ENCODE results near the gene UBALD1. TPM values are rescaled to one million over a fixed set of nuclear protein-coding genes. Genes with fewer than 3 reads are reported as not detected.

Gene UBALD1
- total RNA-seq, 3 donors from 2014 or later (not counting 1 experiment from before 2014, with no cell fraction given) = 40.8 to 54.4 (median 53.6) TPM

DNA sequence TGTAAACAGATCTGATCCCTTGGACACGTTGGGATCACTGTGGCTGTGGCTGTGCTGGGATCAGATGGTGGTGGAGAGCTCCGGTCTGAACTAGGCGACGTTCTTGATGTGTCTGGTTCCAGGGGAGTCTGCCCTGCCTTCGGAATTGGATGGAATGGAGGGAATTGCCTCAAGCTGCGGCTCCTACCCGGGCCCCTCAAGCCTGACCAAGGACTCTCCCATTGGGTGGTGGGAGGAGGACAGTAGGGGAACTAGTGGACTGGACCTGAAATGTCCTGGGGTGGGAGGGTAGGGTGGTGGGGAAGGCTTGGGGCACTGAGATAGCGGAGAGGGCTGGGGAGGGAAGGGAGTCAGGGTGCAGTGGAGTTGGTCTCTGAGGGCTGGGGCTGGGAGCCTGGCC is 3.2 kb upstream of the UBALD1 start:
- Histone ChIP-seq H3K4me3 (ENCODE audit: low read length) (no peak overlapping the region), H3K4me1 (ENCODE audit: control insufficient read depth, insufficient read depth, low read length) (peaks cover 35% of the 10 kb centered on the region), H3K27ac (ENCODE audit: low read length) (no peak overlapping the region), H3K9me3 (ENCODE audit: control insufficient read depth, insufficient read depth, low read length) (no peaks in the 10 kb centered on the region), H3K36me3 (ENCODE audit: control insufficient read depth, insufficient read depth, low read length) (no peaks in the 10 kb centered on the region), H3K27me3 (ENCODE audit: control insufficient read depth, insufficient read depth, low read length) (no peaks in the 10 kb centered on the region)
- peaks cover 14 to 24% of the 10 kb centered on the region in 2 donors for H3K4me1 Mint-ChIP-seq
- no peaks in the 10 kb centered on the region for H3K27me3 Mint-ChIP-seq (ENCODE audit: low read depth in 2 of 2)
- H3K9me3 Mint-ChIP-seq = no peaks in the 10 kb centered on the region
- ATAC-seq = no peak
- TF ChIP-seq, protein P1, sequence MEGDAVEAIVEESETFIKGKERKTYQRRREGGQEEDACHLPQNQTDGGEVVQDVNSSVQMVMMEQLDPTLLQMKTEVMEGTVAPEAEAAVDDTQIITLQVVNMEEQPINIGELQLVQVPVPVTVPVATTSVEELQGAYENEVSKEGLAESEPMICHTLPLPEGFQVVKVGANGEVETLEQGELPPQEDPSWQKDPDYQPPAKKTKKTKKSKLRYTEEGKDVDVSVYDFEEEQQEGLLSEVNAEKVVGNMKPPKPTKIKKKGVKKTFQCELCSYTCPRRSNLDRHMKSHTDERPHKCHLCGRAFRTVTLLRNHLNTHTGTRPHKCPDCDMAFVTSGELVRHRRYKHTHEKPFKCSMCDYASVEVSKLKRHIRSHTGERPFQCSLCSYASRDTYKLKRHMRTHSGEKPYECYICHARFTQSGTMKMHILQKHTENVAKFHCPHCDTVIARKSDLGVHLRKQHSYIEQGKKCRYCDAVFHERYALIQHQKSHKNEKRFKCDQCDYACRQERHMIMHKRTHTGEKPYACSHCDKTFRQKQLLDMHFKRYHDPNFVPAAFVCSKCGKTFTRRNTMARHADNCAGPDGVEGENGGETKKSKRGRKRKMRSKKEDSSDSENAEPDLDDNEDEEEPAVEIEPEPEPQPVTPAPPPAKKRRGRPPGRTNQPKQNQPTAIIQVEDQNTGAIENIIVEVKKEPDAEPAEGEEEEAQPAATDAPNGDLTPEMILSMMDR (IDR thresholded peaks at IDR 0.05) = no peak
- WGBS (ENCODE audit: insufficient coverage) = 97% methylated on average over 8 of the region's 8 CpGs
- H3K27ac Mint-ChIP-seq = peak overlapping the region; percentile 36 to 96
- no peak for DNase-seq
- peak overlapping the region; percentile 21 for H3K4me3 Mint-ChIP-seq
- no peaks in the 10 kb centered on the region for H3K36me3 Mint-ChIP-seq
- intact Hi-C loops (cut with micrococcal nuclease) = loop anchor here (10.0 kb wide), 2 partner anchors 203 to 363 kb away; partner anchors contain the start of gene CORO7

DNA sequence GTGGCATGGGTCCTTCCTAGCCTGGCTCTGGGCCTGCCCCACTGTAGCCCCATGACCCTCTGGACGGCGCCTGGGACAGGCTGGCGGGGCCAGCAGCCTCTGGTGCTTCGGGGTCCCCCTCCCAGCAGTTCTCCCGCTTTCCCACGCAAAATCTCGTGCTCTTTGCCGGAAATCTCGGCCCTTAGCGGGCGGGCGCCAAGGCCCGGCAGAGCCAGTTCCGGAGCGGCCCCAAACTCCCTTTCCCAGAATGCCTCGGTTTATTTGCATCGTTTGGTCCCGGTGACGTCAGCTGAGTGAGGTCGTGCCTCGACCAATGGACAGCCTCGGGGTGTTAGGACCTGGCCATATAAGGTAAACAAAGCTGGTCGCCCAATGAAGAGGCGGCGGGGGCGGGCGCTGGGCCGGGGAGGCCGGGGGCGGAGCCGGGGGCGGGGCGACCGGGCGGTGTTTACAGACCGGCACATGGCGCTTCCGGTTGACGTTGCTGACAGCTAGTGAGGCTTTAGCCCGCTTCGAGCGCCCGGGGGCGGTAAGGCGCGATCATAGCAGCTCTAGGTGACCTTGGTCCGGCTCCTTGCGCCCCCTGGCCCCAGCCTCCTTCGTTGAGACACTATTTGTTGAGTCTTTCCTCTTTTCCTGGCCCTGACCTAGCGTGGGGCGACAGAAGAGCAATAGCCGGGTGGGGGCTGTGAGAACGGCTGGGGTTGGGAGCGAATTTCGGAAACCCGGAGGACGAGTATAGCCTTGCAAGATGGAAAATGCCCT is 1.5 kb upstream of the UBALD1 start:
- intact Hi-C loops (cut with micrococcal nuclease) = loop anchor here (1.0 to 10.0 kb wide), 3 partner anchors 8 to 361 kb away; partner anchors contain the start of genes CORO7 and MGRN1
- Histone ChIP-seq H3K27ac (ENCODE audit: low read length) (peak overlapping the region; percentile 90), H3K9me3 (ENCODE audit: control insufficient read depth, insufficient read depth, low read length) (no peaks in the 10 kb centered on the region), H3K4me1 (ENCODE audit: control insufficient read depth, insufficient read depth, low read length) (peaks cover 43% of the 10 kb centered on the region), H3K27me3 (ENCODE audit: control insufficient read depth, insufficient read depth, low read length) (no peaks in the 10 kb centered on the region), H3K36me3 (ENCODE audit: control insufficient read depth, insufficient read depth, low read length) (no peaks in the 10 kb centered on the region), H3K4me3 (ENCODE audit: low read length) (peak overlapping the region; percentile 49)
- peak overlapping the region; percentile 96 to 99 for H3K27ac Mint-ChIP-seq
- TF ChIP-seq, protein P1 (IDR thresholded peaks at IDR 0.05) = peak; percentile 26
- peak; percentile 96 to 100 for DNase-seq
- peaks cover 14 to 28% of the 10 kb centered on the region in 2 donors for H3K4me1 Mint-ChIP-seq
- no peaks in the 10 kb centered on the region for H3K36me3 Mint-ChIP-seq
- WGBS (ENCODE audit: insufficient coverage) = under 1% methylated on average over 57 of the region's 57 CpGs
- H3K4me3 Mint-ChIP-seq = peak overlapping the region; percentile 93
- peak; percentile 89 to 97 (median 90) for ATAC-seq
- no peaks in the 10 kb centered on the region for H3K27me3 Mint-ChIP-seq (ENCODE audit: low read depth in 2 of 2)
- H3K9me3 Mint-ChIP-seq = no peaks in the 10 kb centered on the region

GRCh38 chr16:4615384-4616046 is 827 bp upstream of the UBALD1 start:
- intact Hi-C loops (cut with micrococcal nuclease) = loop anchor here (1.0 to 10.0 kb wide), 3 partner anchors 9 to 361 kb away; partner anchors contain the start of genes CORO7 and MGRN1
- Histone ChIP-seq H3K4me3 (ENCODE audit: low read length) (peak overlapping the region; percentile 45), H3K27me3 (ENCODE audit: control insufficient read depth, insufficient read depth, low read length) (no peaks in the 10 kb centered on the region), H3K27ac (ENCODE audit: low read length) (peak overlapping the region; percentile 90), H3K9me3 (ENCODE audit: control insufficient read depth, insufficient read depth, low read length) (no peaks in the 10 kb centered on the region), H3K4me1 (ENCODE audit: control insufficient read depth, insufficient read depth, low read length) (peaks cover 43% of the 10 kb centered on the region), H3K36me3 (ENCODE audit: control insufficient read depth, insufficient read depth, low read length) (no peaks in the 10 kb centered on the region)
- DNase-seq (peak; percentile 27 to 41), ATAC-seq (no peak)
- Mint-ChIP-seq H3K9me3 (no peaks in the 10 kb centered on the region), H3K27ac (peak overlapping the region; percentile 96 to 99), H3K36me3 (no peaks in the 10 kb centered on the region), H3K4me3 (peak overlapping the region; percentile 93), H3K4me1 (peaks cover 14 to 34% of the 10 kb centered on the region in 2 donors), H3K27me3 (ENCODE audit: low read depth in 2 of 2) (no peaks in the 10 kb centered on the region)
- TF ChIP-seq, protein P1 (IDR thresholded peaks at IDR 0.05) = no peak
- 86% methylated on average over 39 of the region's 39 CpGs for WGBS (ENCODE audit: insufficient coverage)

All from natural killer cell (primary cell).